K562 treated with DMSO at 1 percent for 4 hours (cell line): ENCODE data around the gene BUD31. TPM values are rescaled to one million over a fixed set of nuclear protein-coding genes. Genes with fewer than 3 reads are reported as not detected.

Source experiments
- total RNA-seq: library from RNA; unstranded; fragments of 300-600 nt; gene quantifications from 2 replicates; pipeline ENCODE4 v1.2.3, GENCODE V29; 2022; ENCODE audit not compliant: insufficient read depth

BUD31 gene
- 247 and 258 TPM in 2 replicates for total RNA-seq

GRCh38 chr7:99408379-99409191 is at the start of gene BUD31, which contains the start of gene PDAP1:
BUD31 (plus strand) TSS chr7:99408969; CDS start chr7:99411093, 2,124 bp downstream.
PDAP1 (minus strand) TSS chr7:99408597; CDS start chr7:99408548, 49 bp downstream.

GRCh38 chr7:99374111-99375064 is 34.4 kb upstream of the BUD31 start, which contains the start of gene ARPC1B:
ARPC1B (plus strand) TSS chr7:99374730; CDS start chr7:99385715, 10,985 bp downstream.

GRCh38 chr7:99438573-99439480 is 30.1 kb downstream of the BUD31 start, which contains the start of the genes CPSF4 and PTCD1:
CPSF4 (plus strand) TSS chr7:99438943; CDS start chr7:99439083, 140 bp downstream.
PTCD1 (minus strand) TSS chr7:99438798; CDS start chr7:99435242, 3,556 bp downstream.

Other genes starting within 250 kb of the BUD31 start
- not detected in 2 replicates for gene KPNA7, start 200.9 kb upstream of the BUD31 start, total RNA-seq
- not detected in 2 replicates for gene MYH16, start 136.1 kb upstream of the BUD31 start, total RNA-seq
- gene ARPC1A, start 83.1 kb upstream of the BUD31 start, total RNA-seq, result 111 and 120 TPM in 2 replicates
- 694 and 695 TPM in 2 replicates for gene ARPC1B, start 34.2 kb upstream of the BUD31 start, total RNA-seq
- 150 and 157 TPM in 2 replicates for gene PDAP1, start 372 bp upstream of the BUD31 start, total RNA-seq
- 11.9 TPM in 2 replicates for gene PTCD1, start 29.8 kb downstream of the BUD31 start, total RNA-seq
- 65.7 and 79.4 TPM in 2 replicates for gene CPSF4, start 30.0 kb downstream of the BUD31 start, total RNA-seq
- gene ATP5MF, start 57.2 kb downstream of the BUD31 start, total RNA-seq, result 1,122 and 1,257 TPM in 2 replicates
- 11.5 and 14.3 TPM in 2 replicates for gene ZNF789, start 63.9 kb downstream of the BUD31 start, total RNA-seq
- gene ZNF394, start 91.3 kb downstream of the BUD31 start, total RNA-seq, result 24.1 and 26.5 TPM in 2 replicates
- 13.7 and 14.3 TPM in 2 replicates for gene ZKSCAN5, start 95.7 kb downstream of the BUD31 start, total RNA-seq
- 5.7 and 5.8 TPM in 2 replicates for gene FAM200A, start 143.1 kb downstream of the BUD31 start, total RNA-seq
- gene ZNF655, start 149.7 kb downstream of the BUD31 start, total RNA-seq, result 56.3 and 64.4 TPM in 2 replicates
- not detected in 2 replicates for gene TMEM225B, start 189.3 kb downstream of the BUD31 start, total RNA-seq
- gene ZSCAN25, start 208.0 kb downstream of the BUD31 start, total RNA-seq, result 8.7 and 9.4 TPM in 2 replicates